H1 (cell line): ENCODE data around the gene PAK1IP1. TPM values are rescaled to one million over a fixed set of nuclear protein-coding genes. Genes with fewer than 3 reads are reported as not detected.
"Not testable (repeated sequence)": the region's sequence is repeated elsewhere in the genome, so short reads cannot be mapped to it uniquely, and the experiment has no call there.

Source experiments
- CTCF ChIA-PET: fragments of 300-600 bp; sonication (Branson Sonifier 250); formaldehyde crosslinking; loops from one replicate; lab custom pipeline; 2021; ENCODE audit not compliant: partially characterized antibody; lab: Charles Lee
- POLR2A ChIA-PET: fragments of 300-600 bp; sonication (Branson Sonifier 250); formaldehyde crosslinking; loops from one replicate; lab custom pipeline; 2021; ENCODE audit warnings: inconsistent platforms; ENCODE audit not compliant: partially characterized antibody; lab: Charles Lee
- DNase-seq, 2 experiments: peaks; one replicate each; pipeline versions ENCODE4 v3.0.0 to v3.0.0-alpha.2; 2010 to 2022; ENCODE audit warnings: low spot score in 2 of 2, low read depth in 1 of 2, mixed read lengths in 1 of 2
- FAIRE-seq: peaks from 2 replicates; lab custom pipeline; 2011; peaks lifted over from hg19 to GRCh38; lab: Jason Lieb, UNC
- H2AFZ ChIP-seq: 2 replicates; pipeline ENCODE4 v1.8.1; 2012; ENCODE audit warnings: low read length, inconsistent platforms
- H2AK5ac ChIP-seq: 2 replicates; pipeline ENCODE4 v1.6.1; 2013; ENCODE audit warnings: low read depth, low read length
- H2BK120ac ChIP-seq: replicated peaks from 2 replicates; pipeline ENCODE3; 2013; ENCODE audit warnings: low read depth, low read length, inconsistent platforms
- H2BK12ac ChIP-seq: 2 replicates; pipeline ENCODE4 v1.6.1; 2013; ENCODE audit warnings: low read depth, low read length
- H2BK15ac ChIP-seq: 2 replicates; pipeline ENCODE4 v1.6.1; 2013; ENCODE audit warnings: low read length
- H2BK20ac ChIP-seq: 2 replicates; pipeline ENCODE4 v1.6.1; 2013; ENCODE audit warnings: low read length
- H2BK5ac ChIP-seq: 2 replicates; pipeline ENCODE4 v1.6.1; 2013; ENCODE audit warnings: low read depth, low read length
- H3K14ac ChIP-seq: 2 replicates; pipeline ENCODE4 v1.6.1; 2013; ENCODE audit warnings: inconsistent platforms; ENCODE audit not compliant: insufficient read length
- H3K18ac ChIP-seq: 2 replicates; pipeline ENCODE4 v1.6.1; 2013; ENCODE audit warnings: low read length; ENCODE audit errors: extremely low read depth
- H3K23ac ChIP-seq: 2 replicates; pipeline ENCODE4 v1.6.1; 2013; ENCODE audit warnings: inconsistent platforms; ENCODE audit not compliant: insufficient read length
- H3K23me2 ChIP-seq: 2 replicates; pipeline ENCODE4 v1.6.1; 2013; ENCODE audit warnings: low read depth, low read length
- H3K27ac ChIP-seq: 2 replicates; pipeline ENCODE4 v1.6.1; 2011; ENCODE audit warnings: low read depth, low read length, inconsistent platforms
- H3K27me3 ChIP-seq, 4 experiments: replicated peaks in 1 of 4; 1 replicate in 1 of 4; 2 replicates in 3 of 4; pipeline versions ENCODE4 v1.6.1 to v1.8.1; 2011 to 2013; ENCODE audit warnings: low read length in 3 of 4, mild to moderate bottlenecking in 3 of 4, inconsistent platforms in 2 of 4, mixed read lengths in 2 of 4, moderate library complexity in 1 of 4; ENCODE audit not compliant: control insufficient read depth in 3 of 4, insufficient read depth in 3 of 4; ENCODE audit errors: extremely low read depth in 1 of 4
- H3K36me3 ChIP-seq, 4 experiments: 2 replicates each; pipeline versions ENCODE4 v1.6.1 to v1.8.1; 2011 to 2013; ENCODE audit warnings: mild to moderate bottlenecking in 4 of 4, low read length in 3 of 4, moderate library complexity in 2 of 4, control low read depth in 1 of 4, inconsistent platforms in 1 of 4; ENCODE audit not compliant: insufficient read depth in 4 of 4, control insufficient read depth in 2 of 4
- H3K4ac ChIP-seq: replicated peaks from 2 replicates; pipeline ENCODE3; 2013; ENCODE audit warnings: low read length, low read depth, mixed read lengths, inconsistent platforms; ENCODE audit not compliant: insufficient read length
- H3K4me1 ChIP-seq, 4 experiments: replicated peaks in 1 of 4; 1 replicate in 1 of 4; 2 replicates in 3 of 4; pipeline versions ENCODE4 v1.6.1 to v1.8.1; 2011 to 2013; ENCODE audit warnings: low read length in 3 of 4, inconsistent platforms in 2 of 4, mixed read lengths in 1 of 4; ENCODE audit not compliant: insufficient read depth in 4 of 4, control insufficient read depth in 3 of 4
- H3K4me2 ChIP-seq, 2 experiments: 2 replicates each; pipeline versions ENCODE4 v1.6.1 to v1.8.1; 2011 to 2013; ENCODE audit warnings: low read depth in 2 of 2, low read length in 2 of 2, control low read depth in 1 of 2, inconsistent platforms in 1 of 2, mild to moderate bottlenecking in 1 of 2; ENCODE audit not compliant: insufficient read depth in 1 of 2
- H3K4me3 ChIP-seq, 4 experiments: fragments of 200-600, 300-600 bp in 1 of 4; sonication (generic), shearing (Covaris generic), sonication (Bioruptor Twin) in 1 of 4; 2 replicates each; pipeline versions ENCODE4 v1.5.1 to v1.8.1; 2011 to 2016; ENCODE audit warnings: low read length in 4 of 4, low read depth in 3 of 4, control low read depth in 2 of 4, inconsistent platforms in 2 of 4, mild to moderate bottlenecking in 2 of 4, mixed read lengths in 1 of 4, moderate library complexity in 1 of 4; ENCODE audit not compliant: insufficient read depth in 2 of 4; ENCODE audit errors: extremely low read depth in 1 of 4
- H3K56ac ChIP-seq: replicated peaks from 2 replicates; pipeline ENCODE3; 2013; ENCODE audit warnings: low read depth, mild to moderate bottlenecking, mixed read lengths, low read length, inconsistent platforms; ENCODE audit not compliant: insufficient read length
- H3K79me1 ChIP-seq: 2 replicates; pipeline ENCODE4 v1.6.1; 2013; ENCODE audit warnings: low read depth, low read length, control low read depth
- H3K79me2 ChIP-seq, 2 experiments: 2 replicates each; pipeline versions ENCODE4 v1.6.1 to v1.8.1; 2012 to 2013; ENCODE audit warnings: low read length in 2 of 2, mild to moderate bottlenecking in 2 of 2, inconsistent platforms in 1 of 2; ENCODE audit not compliant: insufficient read depth in 2 of 2, control insufficient read depth in 1 of 2
- H3K9ac ChIP-seq, 4 experiments: replicated peaks in 1 of 4; 1 replicate in 1 of 4; 2 replicates in 3 of 4; pipeline versions ENCODE4 v1.6.1 to v1.8.1; 2011 to 2013; ENCODE audit warnings: low read depth in 3 of 4, low read length in 3 of 4, control low read depth in 2 of 4, mild to moderate bottlenecking in 2 of 4, moderate library complexity in 2 of 4, inconsistent platforms in 1 of 4; ENCODE audit errors: extremely low read depth in 1 of 4
- H3K9me3 ChIP-seq, 2 experiments: 2 replicates each; pipeline versions ENCODE4 v1.6.1 to v1.8.1; 2012 to 2013; ENCODE audit warnings: mild to moderate bottlenecking in 2 of 2, moderate library complexity in 2 of 2, control low read depth in 1 of 2, inconsistent platforms in 1 of 2, low read depth in 1 of 2, low read length in 1 of 2, mixed read lengths in 1 of 2; ENCODE audit not compliant: insufficient read depth in 2 of 2
- H4K20me1 ChIP-seq, 2 experiments: replicated peaks in 1 of 2; 2 replicates each; pipeline versions ENCODE3 to v1.8.1; 2011 to 2013; ENCODE audit warnings: inconsistent platforms in 2 of 2, low read length in 2 of 2, mild to moderate bottlenecking in 1 of 2; ENCODE audit not compliant: insufficient read depth in 2 of 2, control insufficient read depth in 1 of 2
- H4K5ac ChIP-seq: 2 replicates; pipeline ENCODE4 v1.6.1; 2013; ENCODE audit warnings: low read length, low read depth, mixed read lengths, inconsistent platforms; ENCODE audit not compliant: insufficient read length
- H4K8ac ChIP-seq: 2 replicates; pipeline ENCODE4 v1.8.0; 2013; ENCODE audit warnings: mild to moderate bottlenecking, moderate library complexity, low read length, inconsistent platforms; ENCODE audit not compliant: insufficient read depth; ENCODE audit errors: extremely low read depth
- H4K91ac ChIP-seq: replicated peaks from 2 replicates; pipeline ENCODE3; 2013; ENCODE audit warnings: low read length, mixed read lengths, inconsistent platforms; ENCODE audit not compliant: insufficient read length
- POLR2A ChIP-seq, 2 experiments: IDR thresholded peaks; 1 replicate in 1 of 2; 2 replicates in 1 of 2; pipeline ENCODE4 v1.6.1; 2011; ENCODE audit warnings: low read depth in 2 of 2, low read length in 2 of 2, mild to moderate bottlenecking in 2 of 2; ENCODE audit errors: control extremely low read depth in 1 of 2
- SP1 ChIP-seq: IDR thresholded peaks from 2 replicates; pipeline ENCODE4 v1.6.1; 2011; ENCODE audit warnings: low read depth, low read length
- TBP ChIP-seq: IDR thresholded peaks from 2 replicates; pipeline ENCODE4 v1.6.1; 2011; ENCODE audit warnings: low read depth, low read length, improper control_type of control experiment
- WGBS, 2 experiments: shearing (Covaris generic) in 1 of 2; methylation state at CpG; one replicate each; pipeline versions ENCODE4 v1.1.6 to v1.1.7; 2013 to 2015; ENCODE audit warnings: low lambda C conversion rate in 2 of 2, mixed read lengths in 2 of 2, inconsistent platforms in 1 of 2, low coverage in 1 of 2, missing lambda C conversion rate in 1 of 2; ENCODE audit not compliant: insufficient replicate concordance in 2 of 2, insufficient coverage in 1 of 2, insufficient read length in 1 of 2; ENCODE audit errors: extremely low coverage in 1 of 2, missing lambda C conversion rate in 1 of 2; 5-methylcytosine and 5-hydroxymethylcytosine counted together
- polyA plus RNA-seq, 7 experiments: library from polyadenylated mRNA; depleted of rRNA in 3 of 7; stranded (reverse) in 5 of 7; unstranded in 2 of 7; fragments of >200 nt in 5 of 7; fragments of 200-250 nt in 2 of 7; gene quantifications; 1 replicate in 5 of 7; 2 replicates in 1 of 7; 4 replicates in 1 of 7; pipeline versions ENCODE4 v1.2.1 to v1.2.3, GENCODE V29; 2011 to 2013; ENCODE audit warnings: missing spikeins in 2 of 7, mixed read lengths in 2 of 7
- total RNA-seq: library from RNA; stranded (reverse); fragmentation: NEBNext Ultra II Directional; extraction: Animal tissue kit (Norgen Biotek cat#: 25700); gene quantifications from 2 replicates; pipeline ENCODE4 v1.2.1, GENCODE V29; 2021

PAK1IP1 gene
- total and polyA plus RNA-seq, 2 of the 8 experiments (the other 6 are each of a cell fraction or from before 2014, with no cell fraction given): 19.7 to 43.6 TPM

- H3K79me1 ChIP-seq, H2AK5ac ChIP-seq, H3K4me1 ChIP-seq, H4K8ac ChIP-seq, DNase-seq, H3K79me2 ChIP-seq, H4K5ac ChIP-seq, H2BK12ac ChIP-seq, FAIRE-seq, H3K18ac ChIP-seq, H3K56ac ChIP-seq, H3K27me3 ChIP-seq, H2BK5ac ChIP-seq, H2BK15ac ChIP-seq, H3K14ac ChIP-seq, H3K9me3 ChIP-seq, H2BK120ac ChIP-seq, H2BK20ac ChIP-seq, H3K23ac ChIP-seq, H3K9ac ChIP-seq, H3K4ac ChIP-seq, H3K23me2 ChIP-seq, H4K91ac ChIP-seq, H3K27ac ChIP-seq, H4K20me1 ChIP-seq, H3K36me3 ChIP-seq: not testable (repeated sequence)
- TF ChIP-seq TBP (peak; percentile 65), POLR2A (IDR thresholded peaks at IDR 0.05; ENCODE audit: control extremely low read depth in 1 of 2, low read depth in 2 of 2, low read length in 2 of 2) (peak in 1 of 2 experiments; percentile 36; a peak in 1 of 3 replicates), SP1 (0 out of 2 replicates have a peak, but pooled peaks have one; percentile 44)
- Histone ChIP-seq H3K4me3 (peak overlapping the region; percentile 52 to 69 (median 54); a peak in 7 of 8 replicates), H2AFZ (0 out of 2 replicates have a peak overlapping the region, but pooled peaks have one; percentile 36), H3K4me2 (peak overlapping the region; percentile 79)
- CTCF ChIA-PET: interaction anchor here (0.6 to 1.7 kb wide), 11 partner anchors 8 to 155 kb away, joined by 3 to 7 read pairs (median 3); no protein-coding TSS in a partner anchor
- POLR2A ChIA-PET: interaction anchor here (0.6 to 2.4 kb wide), 22 partner anchors 9 to 173 kb away, joined by 3 to 8 read pairs (median 4); partner anchors contain the start of genes C6orf52 and PAK1IP1
- WGBS, 2 experiments: 88% methylated on average over 11 of the region's 11 CpGs; no CpG with 5 or more reads in 1 of the 2 experiments
Observed at GRCh38 chr6:10660431-10661191, 34.2 kb upstream of the PAK1IP1 start.
